Sigmoid colon (tissue), 4 donors: ENCODE data around the gene KRT20.

Source experiments
- CTCF ChIP-seq, 4 experiments: fragments of 450-650 bp in 3 of 4; fragments of 200-600 bp in 1 of 4; IDR thresholded peaks; one replicate each; pipeline ENCODE4 v1.5.1; 2016 to 2019; ENCODE audit warnings: antibody characterized with exemption in 4 of 4, mild to moderate bottlenecking in 3 of 4, moderate library complexity in 2 of 4
- EP300 ChIP-seq, 4 donors: sonication (generic); formaldehyde crosslinking; IDR thresholded peaks; one replicate each; pipeline ENCODE4 v1.6.1; 2017; ENCODE audit warnings: antibody characterized with exemption in 4 of 4
- POLR2AphosphoS5 ChIP-seq, 4 donors: sonication (generic); formaldehyde crosslinking; IDR thresholded peaks; one replicate each; pipeline ENCODE4 v1.6.1; 2017; ENCODE audit warnings: antibody characterized with exemption in 4 of 4

GRCh38 chr17:40828454-40829044 lies 56.5 kb downstream of the KRT20 start:
- TF ChIP-seq POLR2AphosphoS5 (IDR thresholded peaks at IDR 0.05) (no peak), EP300 (IDR thresholded peaks at IDR 0.05) (no peak), CTCF (IDR thresholded peaks at IDR 0.05) (no peak)
